B cell (primary cell): Measurements from ENCODE around the gene ZNF181. TPM values are rescaled to one million over a fixed set of nuclear protein-coding genes. Genes with fewer than 3 reads are reported as not detected.

ENCODE experiments used
- ATAC-seq: fragments of 200-7000 bp; cut with Tn5 transposase; one replicate; pipeline ENCODE4 v1.10.0; 2021; ENCODE audit warnings: low read depth, mild to moderate bottlenecking, moderate number of reproducible peaks, moderate library complexity
- CTCF ChIA-PET: fragments of 350-600 bp; sonication (Branson Sonifier 250); formaldehyde crosslinking; loops from one replicate; lab custom pipeline; 2021; ENCODE audit warnings: antibody characterized with exemption, inconsistent platforms; lab: Charles Lee
- POLR2A ChIA-PET: fragments of 350-600 bp; sonication (Branson Sonifier 250); formaldehyde crosslinking; loops from one replicate; lab custom pipeline; 2021; ENCODE audit warnings: antibody characterized with exemption; lab: Charles Lee
- DNase-seq: peaks from one replicate; pipeline ENCODE4 v3.0.0; 2013
- H2AFZ ChIP-seq: 2 replicates; pipeline ENCODE4 v1.6.1; 2012; ENCODE audit warnings: mild to moderate bottlenecking, low read depth, low read length; ENCODE audit not compliant: insufficient read depth, poor library complexity, severe bottlenecking
- H3K27ac ChIP-seq, 2 donors: 1 replicate in 1 of 2; 2 replicates in 1 of 2; pipeline ENCODE4 v1.5.1; 2012 to 2013; ENCODE audit warnings: low read length in 2 of 2, mild to moderate bottlenecking in 2 of 2, moderate library complexity in 1 of 2
- H3K27me3 ChIP-seq, 4 experiments: fragments of 200-600 bp in 1 of 4; sonication (generic) in 1 of 4; replicated peaks in 1 of 4; 1 replicate in 2 of 4; 2 replicates in 2 of 4; pipeline versions ENCODE4 v1.6.1 to v1.7.0; 2013 to 2016; ENCODE audit warnings: low read length in 3 of 4, mild to moderate bottlenecking in 2 of 4, mixed read lengths in 1 of 4, moderate library complexity in 1 of 4; ENCODE audit not compliant: insufficient read depth in 4 of 4, control insufficient read depth in 3 of 4; ENCODE audit errors: control extremely low read depth in 1 of 4
- H3K36me3 ChIP-seq, 2 experiments: replicated peaks in 1 of 2; 1 replicate in 1 of 2; 2 replicates in 1 of 2; pipeline versions ENCODE4 v1.6.1 to v1.7.1; 2013; ENCODE audit warnings: low read length in 1 of 2; ENCODE audit not compliant: insufficient read depth in 2 of 2, control insufficient read depth in 1 of 2; ENCODE audit errors: control extremely low read depth in 1 of 2, extremely low read depth in 1 of 2
- H3K4me1 ChIP-seq, 2 donors: fragments of 200-600 bp in 1 of 2; sonication (generic) in 1 of 2; 1 replicate in 1 of 2; 2 replicates in 1 of 2; pipeline versions ENCODE4 v1.5.1 to v1.6.1; 2013 to 2017; ENCODE audit warnings: low read length in 2 of 2; ENCODE audit not compliant: control insufficient read depth in 2 of 2, insufficient read depth in 2 of 2
- H3K4me2 ChIP-seq: replicated peaks from 2 replicates; pipeline ENCODE3; 2012; ENCODE audit warnings: mild to moderate bottlenecking, low read depth, low read length; ENCODE audit not compliant: poor library complexity, severe bottlenecking
- H3K4me3 ChIP-seq, 5 experiments: fragments of 200-600 bp in 1 of 5; sonication (generic) in 1 of 5; 1 replicate in 3 of 5; 2 replicates in 2 of 5; pipeline versions ENCODE4 v1.5.1 to v1.7.0; 2011 to 2016; ENCODE audit warnings: low read length in 4 of 5, mild to moderate bottlenecking in 4 of 5, low read depth in 2 of 5, control low read depth in 1 of 5, moderate library complexity in 1 of 5; ENCODE audit not compliant: insufficient read depth in 1 of 5; ENCODE audit errors: control extremely low read depth in 1 of 5, extremely low read depth in 1 of 5
- H3K79me2 ChIP-seq: fragments of 200-600 bp; sonication (generic); one replicate; pipeline ENCODE4 v1.6.0; 2016; ENCODE audit warnings: low read length; ENCODE audit not compliant: control insufficient read depth, insufficient read depth
- H3K9ac ChIP-seq: fragments of 200-600 bp; sonication (generic); 2 replicates; pipeline ENCODE4 v1.6.1; 2017; ENCODE audit warnings: mild to moderate bottlenecking, low read length, moderate library complexity
- H3K9me3 ChIP-seq, 3 donors: one replicate each; pipeline versions ENCODE4 v1.6.1 to v1.7.1; 2013; ENCODE audit warnings: low read length in 2 of 3; ENCODE audit not compliant: control insufficient read depth in 2 of 3, insufficient read depth in 1 of 3; ENCODE audit errors: control extremely low read depth in 1 of 3
- H4K20me1 ChIP-seq: 2 replicates; pipeline ENCODE4 v1.6.0; 2012; ENCODE audit warnings: mild to moderate bottlenecking, low read length; ENCODE audit not compliant: insufficient read depth, control insufficient read depth, poor library complexity, severe bottlenecking
- H3K27ac Mint-ChIP-seq: one replicate; pipeline ENCODE4 v1.8.0; 2021; ENCODE audit warnings: mixed read lengths
- H3K27me3 Mint-ChIP-seq: one replicate; pipeline ENCODE4 v1.8.0; 2021; ENCODE audit warnings: mixed read lengths
- H3K4me1 Mint-ChIP-seq: one replicate; pipeline ENCODE4 v1.8.0; 2021; ENCODE audit warnings: mixed read lengths
- H3K4me3 Mint-ChIP-seq: one replicate; pipeline ENCODE4 v1.8.0; 2021; ENCODE audit warnings: mixed read lengths
- H3K9me3 Mint-ChIP-seq: one replicate; pipeline ENCODE4 v1.8.0; 2022; ENCODE audit warnings: mixed read lengths; ENCODE audit not compliant: insufficient read depth
- CTCF ChIP-seq: fragments of 200-600 bp; IDR thresholded peaks from one replicate; pipeline ENCODE4 v1.8.0; 2022; ENCODE audit warnings: antibody characterized with exemption, mild to moderate bottlenecking
- EZH2 ChIP-seq: IDR thresholded peaks from 2 replicates; pipeline ENCODE4 v1.6.1; 2012; ENCODE audit warnings: borderline replicate concordance, low read depth, mild to moderate bottlenecking, moderate library complexity, low read length; ENCODE audit not compliant: insufficient read depth, poor library complexity, severe bottlenecking
- WGBS: methylation state at CpG from one replicate; pipeline ENCODE4 v1.1.5; 2013; ENCODE audit warnings: missing lambda C conversion rate; ENCODE audit not compliant: insufficient coverage; 5-methylcytosine and 5-hydroxymethylcytosine counted together
- intact Hi-C: fragments of 100-400 bp; cut with micrococcal nuclease; formaldehyde crosslinking; loops from one replicate; pipeline ENCODE4 v1.10.0; 2022
- polyA plus RNA-seq: library from polyadenylated mRNA; depleted of rRNA; stranded (reverse); fragments of >200 nt; gene quantifications from 2 replicates; pipeline ENCODE4 v1.2.3, GENCODE V29; 2012
- total RNA-seq, 2 donors: library from RNA; stranded (reverse); fragments of 120-200 nt in 1 of 2; gene quantifications; 1 replicate in 1 of 2; 2 replicates in 1 of 2; pipeline versions ENCODE4 v1.2.3 to v1.2.4, GENCODE V29; 2013 to 2022

ZNF181 gene
- total and polyA plus RNA-seq, 2 donors (not counting 1 experiment from before 2014, with no cell fraction given): 11.7 to 13.8 TPM

- peaks cover 0 to 2% (median 1%) of the 10 kb centered on the region in 3 donors for H3K9me3 ChIP-seq
- H3K27me3 ChIP-seq: no peaks in the 10 kb centered on the region
- H3K9me3 Mint-ChIP-seq: peaks cover 2% of the 10 kb centered on the region
- 25% methylated on average over 16 of the region's 16 CpGs for WGBS
- TF ChIP-seq EZH2 (no peak), CTCF (no peak)
- peak overlapping the region; percentile 73 to 91 for H3K27ac ChIP-seq
- peak overlapping the region; percentile 97 for H3K4me3 Mint-ChIP-seq
- H3K4me3 ChIP-seq: peak overlapping the region; percentile 65 to 87 (median 80)
- ChIA-PET POLR2A (no interaction called here), CTCF (interaction anchor here (1.1 to 2.5 kb wide), 2 partner anchors 37 to 57 kb away, joined by 4 to 7 read pairs; partner anchors contain the start of genes SCGB2B2 and ZNF302)
- peaks cover 25% of the 10 kb centered on the region for H3K4me1 Mint-ChIP-seq
- H3K9ac ChIP-seq: peak overlapping the region; percentile 78
- peak overlapping the region; percentile 84 for H2AFZ ChIP-seq
- peak overlapping the region; percentile 72 for H3K4me2 ChIP-seq
- no peaks in the 10 kb centered on the region for H4K20me1 ChIP-seq
- ATAC-seq (no peak), DNase-seq (peak; percentile 7)
- no peaks in the 10 kb centered on the region for H3K27me3 Mint-ChIP-seq
- peaks cover 12% of the 10 kb centered on the region for H3K79me2 ChIP-seq
- H3K27ac Mint-ChIP-seq: peak overlapping the region; percentile 96
- H3K36me3 ChIP-seq: peaks cover 3 to 20% of the 10 kb centered on the region in 2 experiments
- intact Hi-C loops: loop anchor here (1.0 to 10.0 kb wide), 3 partner anchors 193 to 1950 kb away; partner anchors contain the start of genes GRAMD1A and ZNF567
- H3K4me1 ChIP-seq: peaks cover 15 to 25% of the 10 kb centered on the region in 2 donors
Observed at GRCh38 chr19:34734537-34735103, 577 bp downstream of the ZNF181 start.
